ENCODE data around the gene MED15. TPM values are rescaled to one million over a fixed set of nuclear protein-coding genes. Genes with fewer than 3 reads are reported as not detected.

The MED15 gene
- total and polyA plus RNA-seq, 2 experiments from 2014 or later = 29.2 to 43.5 TPM

DNA sequence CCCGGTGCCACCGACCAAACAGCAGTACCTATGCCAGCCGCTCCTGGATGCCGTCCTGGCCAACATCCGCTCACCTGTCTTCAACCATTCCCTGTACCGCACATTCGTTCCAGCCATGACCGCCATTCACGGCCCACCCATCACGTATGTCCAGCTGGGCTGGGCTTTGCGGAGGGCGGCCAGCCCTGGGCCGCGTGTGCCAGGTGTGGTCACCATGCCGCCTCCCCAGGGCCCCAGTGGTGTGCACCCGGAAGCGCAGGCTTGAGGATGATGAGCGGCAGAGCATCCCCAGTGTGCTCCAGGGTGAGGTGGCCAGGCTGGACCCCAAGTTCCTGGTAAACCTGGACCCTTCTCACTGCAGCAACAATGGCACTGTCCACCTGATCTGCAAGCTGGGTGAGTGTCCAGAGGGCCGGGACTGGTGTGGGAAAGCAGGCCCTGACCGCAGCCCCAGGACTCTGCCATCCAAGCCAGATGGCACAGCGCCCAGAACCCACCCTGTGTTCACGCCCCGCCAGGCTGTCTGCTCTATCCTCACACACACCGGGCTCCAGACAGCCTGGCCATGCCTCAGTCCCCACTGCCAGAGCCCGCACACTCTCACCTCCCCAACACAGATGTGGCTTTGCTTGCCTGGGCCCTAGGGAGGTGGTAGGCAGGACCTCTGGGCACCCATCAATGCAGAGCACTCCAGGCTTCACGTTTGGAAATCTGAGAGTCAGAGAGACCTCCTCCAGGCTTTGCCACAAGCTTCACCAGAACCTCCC, 77.6 kb downstream of the MED15 start:
- no peak overlapping the region for H3K4me3 Mint-ChIP-seq

More for the DNA sequence above, 77.6 kb downstream of the MED15 start:
- Mint-ChIP-seq H3K9me3 (no peaks in the 10 kb centered on the region), H3K27me3 (ENCODE audit: insufficient read depth, low read depth, poor library complexity) (peaks cover 6% of the 10 kb centered on the region), H3K27ac (no peak overlapping the region), H3K4me1 (no peaks in the 10 kb centered on the region), H3K36me3 (ENCODE audit: low read depth) (peaks cover 15% of the 10 kb centered on the region)
- no peak overlapping the region for H2AFZ ChIP-seq
- H3K27me3 ChIP-seq (ENCODE audit: insufficient read depth) = no peaks in the 10 kb centered on the region
- H3K79me2 ChIP-seq (replicated peaks; ENCODE audit: insufficient read depth) = no peaks in the 10 kb centered on the region
- ATAC-seq (no peak), DNase-seq (ENCODE audit: low spot score) (no peak)
- no peaks in the 10 kb centered on the region for H3F3A ChIP-seq (replicated peaks; ENCODE audit: low read depth)
- H3K9me2 ChIP-seq (ENCODE audit: insufficient read depth) = no peaks in the 10 kb centered on the region
- H3K4me1 ChIP-seq (ENCODE audit: insufficient read depth) = no peaks in the 10 kb centered on the region
- TF ChIP-seq STAT1 (IDR thresholded peaks at IDR 0.05; ENCODE audit: unreplicated experiment) (no peak), JUNB (IDR thresholded peaks at IDR 0.05; ENCODE audit: unreplicated experiment) (no peak), CREB1 (CRISPR knock-in tag; IDR thresholded peaks at IDR 0.05; ENCODE audit: low read depth) (no peak), ETS1 (IDR thresholded peaks at IDR 0.05) (no peak), EZH2 (IDR thresholded peaks at IDR 0.05; ENCODE audit: low read depth, unreplicated experiment) (no peak), ZNF331 (CRISPR knock-in tag; IDR thresholded peaks at IDR 0.05; ENCODE audit: low read depth) (no peak), NANOG (IDR thresholded peaks at IDR 0.05; ENCODE audit: borderline replicate concordance) (no peak), ZNF114 (CRISPR knock-in tag; IDR thresholded peaks at IDR 0.05) (no peak)
- TF ChIP-seq, protein P1, sequence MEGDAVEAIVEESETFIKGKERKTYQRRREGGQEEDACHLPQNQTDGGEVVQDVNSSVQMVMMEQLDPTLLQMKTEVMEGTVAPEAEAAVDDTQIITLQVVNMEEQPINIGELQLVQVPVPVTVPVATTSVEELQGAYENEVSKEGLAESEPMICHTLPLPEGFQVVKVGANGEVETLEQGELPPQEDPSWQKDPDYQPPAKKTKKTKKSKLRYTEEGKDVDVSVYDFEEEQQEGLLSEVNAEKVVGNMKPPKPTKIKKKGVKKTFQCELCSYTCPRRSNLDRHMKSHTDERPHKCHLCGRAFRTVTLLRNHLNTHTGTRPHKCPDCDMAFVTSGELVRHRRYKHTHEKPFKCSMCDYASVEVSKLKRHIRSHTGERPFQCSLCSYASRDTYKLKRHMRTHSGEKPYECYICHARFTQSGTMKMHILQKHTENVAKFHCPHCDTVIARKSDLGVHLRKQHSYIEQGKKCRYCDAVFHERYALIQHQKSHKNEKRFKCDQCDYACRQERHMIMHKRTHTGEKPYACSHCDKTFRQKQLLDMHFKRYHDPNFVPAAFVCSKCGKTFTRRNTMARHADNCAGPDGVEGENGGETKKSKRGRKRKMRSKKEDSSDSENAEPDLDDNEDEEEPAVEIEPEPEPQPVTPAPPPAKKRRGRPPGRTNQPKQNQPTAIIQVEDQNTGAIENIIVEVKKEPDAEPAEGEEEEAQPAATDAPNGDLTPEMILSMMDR (conservative IDR thresholded peaks at IDR 0.05; ENCODE audit: low read depth in 2 of 2) = no peak
- TF ChIP-seq, protein P2, sequence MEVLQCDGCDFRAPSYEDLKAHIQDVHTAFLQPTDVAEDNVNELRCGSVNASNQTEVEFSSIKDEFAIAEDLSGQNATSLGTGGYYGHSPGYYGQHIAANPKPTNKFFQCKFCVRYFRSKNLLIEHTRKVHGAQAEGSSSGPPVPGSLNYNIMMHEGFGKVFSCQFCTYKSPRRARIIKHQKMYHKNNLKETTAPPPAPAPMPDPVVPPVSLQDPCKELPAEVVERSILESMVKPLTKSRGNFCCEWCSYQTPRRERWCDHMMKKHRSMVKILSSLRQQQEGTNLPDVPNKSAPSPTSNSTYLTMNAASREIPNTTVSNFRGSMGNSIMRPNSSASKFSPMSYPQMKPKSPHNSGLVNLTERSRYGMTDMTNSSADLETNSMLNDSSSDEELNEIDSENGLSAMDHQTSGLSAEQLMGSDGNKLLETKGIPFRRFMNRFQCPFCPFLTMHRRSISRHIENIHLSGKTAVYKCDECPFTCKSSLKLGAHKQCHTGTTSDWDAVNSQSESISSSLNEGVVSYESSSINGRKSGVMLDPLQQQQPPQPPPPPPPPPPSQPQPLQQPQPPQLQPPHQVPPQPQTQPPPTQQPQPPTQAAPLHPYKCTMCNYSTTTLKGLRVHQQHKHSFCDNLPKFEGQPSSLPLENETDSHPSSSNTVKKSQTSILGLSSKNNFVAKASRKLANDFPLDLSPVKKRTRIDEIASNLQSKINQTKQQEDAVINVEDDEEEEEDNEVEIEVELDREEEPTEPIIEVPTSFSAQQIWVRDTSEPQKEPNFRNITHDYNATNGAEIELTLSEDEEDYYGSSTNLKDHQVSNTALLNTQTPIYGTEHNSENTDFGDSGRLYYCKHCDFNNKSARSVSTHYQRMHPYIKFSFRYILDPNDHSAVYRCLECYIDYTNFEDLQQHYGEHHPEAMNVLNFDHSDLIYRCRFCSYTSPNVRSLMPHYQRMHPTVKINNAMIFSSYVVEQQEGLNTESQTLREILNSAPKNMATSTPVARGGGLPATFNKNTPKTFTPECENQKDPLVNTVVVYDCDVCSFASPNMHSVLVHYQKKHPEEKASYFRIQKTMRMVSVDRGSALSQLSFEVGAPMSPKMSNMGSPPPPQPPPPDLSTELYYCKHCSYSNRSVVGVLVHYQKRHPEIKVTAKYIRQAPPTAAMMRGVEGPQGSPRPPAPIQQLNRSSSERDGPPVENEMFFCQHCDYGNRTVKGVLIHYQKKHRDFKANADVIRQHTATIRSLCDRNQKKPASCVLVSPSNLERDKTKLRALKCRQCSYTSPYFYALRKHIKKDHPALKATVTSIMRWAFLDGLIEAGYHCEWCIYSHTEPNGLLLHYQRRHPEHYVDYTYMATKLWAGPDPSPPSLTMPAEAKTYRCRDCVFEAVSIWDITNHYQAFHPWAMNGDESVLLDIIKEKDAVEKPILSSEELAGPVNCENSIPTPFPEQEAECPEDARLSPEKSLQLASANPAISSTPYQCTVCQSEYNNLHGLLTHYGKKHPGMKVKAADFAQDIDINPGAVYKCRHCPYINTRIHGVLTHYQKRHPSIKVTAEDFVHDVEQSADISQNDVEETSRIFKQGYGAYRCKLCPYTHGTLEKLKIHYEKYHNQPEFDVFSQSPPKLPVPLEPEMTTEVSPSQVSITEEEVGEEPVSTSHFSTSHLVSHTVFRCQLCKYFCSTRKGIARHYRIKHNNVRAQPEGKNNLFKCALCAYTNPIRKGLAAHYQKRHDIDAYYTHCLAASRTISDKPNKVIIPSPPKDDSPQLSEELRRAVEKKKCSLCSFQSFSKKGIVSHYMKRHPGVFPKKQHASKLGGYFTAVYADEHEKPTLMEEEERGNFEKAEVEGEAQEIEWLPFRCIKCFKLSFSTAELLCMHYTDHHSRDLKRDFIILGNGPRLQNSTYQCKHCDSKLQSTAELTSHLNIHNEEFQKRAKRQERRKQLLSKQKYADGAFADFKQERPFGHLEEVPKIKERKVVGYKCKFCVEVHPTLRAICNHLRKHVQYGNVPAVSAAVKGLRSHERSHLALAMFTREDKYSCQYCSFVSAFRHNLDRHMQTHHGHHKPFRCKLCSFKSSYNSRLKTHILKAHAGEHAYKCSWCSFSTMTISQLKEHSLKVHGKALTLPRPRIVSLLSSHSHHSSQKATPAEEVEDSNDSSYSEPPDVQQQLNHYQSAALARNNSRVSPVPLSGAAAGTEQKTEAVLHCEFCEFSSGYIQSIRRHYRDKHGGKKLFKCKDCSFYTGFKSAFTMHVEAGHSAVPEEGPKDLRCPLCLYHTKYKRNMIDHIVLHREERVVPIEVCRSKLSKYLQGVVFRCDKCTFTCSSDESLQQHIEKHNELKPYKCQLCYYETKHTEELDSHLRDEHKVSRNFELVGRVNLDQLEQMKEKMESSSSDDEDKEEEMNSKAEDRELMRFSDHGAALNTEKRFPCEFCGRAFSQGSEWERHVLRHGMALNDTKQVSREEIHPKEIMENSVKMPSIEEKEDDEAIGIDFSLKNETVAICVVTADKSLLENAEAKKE (CRISPR knock-in tag; IDR thresholded peaks at IDR 0.05) = no peak
- no peaks in the 10 kb centered on the region for H4K20me1 ChIP-seq (replicated peaks; ENCODE audit: insufficient read depth)
- no peak overlapping the region for H3K27ac ChIP-seq (ENCODE audit: low read depth)
- no peak overlapping the region for H3K4me2 ChIP-seq
- H3K36me3 ChIP-seq (ENCODE audit: insufficient read depth) = peaks cover 7% of the 10 kb centered on the region; the same call in 1 of the 2 replicates
- H3K4me3 ChIP-seq = no peak overlapping the region
